Smooth muscle cell (in vitro differentiated cells): ENCODE results near the gene NEK1. TPM values are rescaled to one million over a fixed set of nuclear protein-coding genes. Genes with fewer than 3 reads are reported as not detected.
"Not testable (repeated sequence)": the region's sequence is repeated elsewhere in the genome, so short reads cannot be mapped to it uniquely, and the experiment has no call there.

Experiments
- DNase-seq: peaks from one replicate; lab custom pipeline; 2025; ENCODE audit not compliant: unreplicated experiment; lab: John Stamatoyannopoulos, UW
- H2AFZ ChIP-seq: fragments of 200-600 bp; sonication (generic); 2 replicates; pipeline ENCODE4 v1.6.0; 2016; ENCODE audit warnings: antibody characterized with exemption, low read depth, mild to moderate bottlenecking
- H3F3A ChIP-seq: fragments of 200-600 bp; sonication (generic); 2 replicates; pipeline ENCODE4 v1.6.0; 2017; ENCODE audit warnings: antibody characterized with exemption, low read depth
- H3K27ac ChIP-seq: fragments of 200-600 bp; sonication (generic); 2 replicates; pipeline ENCODE4 v1.5.1; 2016; ENCODE audit warnings: low read depth, mild to moderate bottlenecking
- H3K27me3 ChIP-seq: fragments of 200-600 bp; sonication (generic); 2 replicates; pipeline ENCODE4 v1.6.1; 2016; ENCODE audit warnings: low read depth, mild to moderate bottlenecking
- H3K36me3 ChIP-seq: fragments of 200-600 bp; sonication (generic); 2 replicates; pipeline ENCODE4 v1.5.1; 2016; ENCODE audit warnings: low read depth
- H3K4me1 ChIP-seq: fragments of 200-600 bp; sonication (generic); 2 replicates; pipeline ENCODE4 v1.5.1; 2016; ENCODE audit warnings: low read depth
- H3K4me2 ChIP-seq: fragments of 200-600 bp; sonication (generic); 2 replicates; pipeline ENCODE4 v1.6.0; 2016; ENCODE audit warnings: mild to moderate bottlenecking
- H3K4me3 ChIP-seq: fragments of 200-600 bp; sonication (generic); 2 replicates; pipeline ENCODE4 v1.5.1; 2016; ENCODE audit warnings: mild to moderate bottlenecking
- H3K79me2 ChIP-seq: fragments of 200-600 bp; sonication (generic); 2 replicates; pipeline ENCODE4 v1.6.0; 2016; ENCODE audit warnings: low read depth, mild to moderate bottlenecking
- H3K9ac ChIP-seq: fragments of 200-600 bp; sonication (generic); 2 replicates; pipeline ENCODE4 v1.6.0; 2016; ENCODE audit warnings: low read depth
- H3K9me3 ChIP-seq: fragments of 200-600 bp; sonication (generic); replicated peaks from 2 replicates; pipeline ENCODE4 v1.5.1; 2016; ENCODE audit warnings: low read depth
- H4K20me1 ChIP-seq: fragments of 200-600 bp; sonication (generic); 2 replicates; pipeline ENCODE4 v1.6.0; 2016; ENCODE audit warnings: low read depth
- CTCF ChIP-seq: fragments of 200-600 bp; sonication (generic); IDR thresholded peaks from 2 replicates; pipeline ENCODE4 v1.5.1; 2017; ENCODE audit warnings: borderline replicate concordance, mild to moderate bottlenecking, antibody characterized with exemption; ENCODE audit not compliant: insufficient read depth, poor library complexity, severe bottlenecking
- WGBS: methylation state at CpG from one replicate; pipeline ENCODE4 v1.1.7; 2016; ENCODE audit warnings: low lambda C conversion rate; 5-methylcytosine and 5-hydroxymethylcytosine counted together
- polyA plus RNA-seq: library from polyadenylated mRNA; unstranded; fragments of >200 nt; fragmentation: Nextera tagmentation; extraction: Ambion mirVana; gene quantifications from 2 replicates; pipeline ENCODE4 v1.2.1, GENCODE V29; 2016
- total RNA-seq: library from RNA; depleted of rRNA; stranded (reverse); fragments of >200 nt; gene quantifications from 2 replicates; pipeline ENCODE4 v1.2.3, GENCODE V29; 2014

The NEK1 gene
- total and polyA plus RNA-seq, 2 experiments from 2014 or later = 10.5 to 11.8 TPM

- 96% methylated on average over 5 of the region's 5 CpGs for WGBS
- H3K4me1 ChIP-seq = peaks cover 18% of the 10 kb centered on the region
- H3F3A ChIP-seq = peaks cover 6% of the 10 kb centered on the region
- H3K4me2 ChIP-seq = no peak overlapping the region
- no peak overlapping the region for H3K27ac ChIP-seq
- H3K79me2 ChIP-seq = peaks cover 100% of the 10 kb centered on the region
- no peak for DNase-seq
- no peaks in the 10 kb centered on the region for H3K27me3 ChIP-seq
- H3K4me3 ChIP-seq = no peak overlapping the region
- H2AFZ ChIP-seq = no peak overlapping the region
- peaks cover 25% of the 10 kb centered on the region for H4K20me1 ChIP-seq
- no peaks in the 10 kb centered on the region for H3K9me3 ChIP-seq
- no peak overlapping the region for H3K9ac ChIP-seq
- no peaks in the 10 kb centered on the region for H3K36me3 ChIP-seq
- no peak for TF ChIP-seq CTCF
Measured at GRCh38 chr4:169625886-169626285, 13.5 kb upstream of the NEK1 start.

GRCh38 chr4:169624012-169624411 lies 11.6 kb upstream of the NEK1 start:
- H3K36me3 ChIP-seq, H3F3A ChIP-seq, H2AFZ ChIP-seq, H3K4me2 ChIP-seq, H3K4me3 ChIP-seq, H3K9ac ChIP-seq, DNase-seq, H3K27me3 ChIP-seq, H3K9me3 ChIP-seq, H3K27ac ChIP-seq: not testable (repeated sequence)
- peaks cover 20% of the 10 kb centered on the region for H4K20me1 ChIP-seq
- H3K79me2 ChIP-seq = peaks cover 85% of the 10 kb centered on the region
- WGBS = 99% methylated on average over 6 of the region's 6 CpGs
- peaks cover 25% of the 10 kb centered on the region for H3K4me1 ChIP-seq

- Histone ChIP-seq H3F3A (peaks cover 10% of the 10 kb centered on the region), H3K27ac (peak overlapping the region; percentile 95), H3K4me3 (peak overlapping the region; percentile 73), H3K9me3 (no peaks in the 10 kb centered on the region), H3K79me2 (peaks cover 71% of the 10 kb centered on the region), H3K27me3 (no peaks in the 10 kb centered on the region), H3K4me2 (peak overlapping the region; percentile 82), H3K4me1 (peaks cover 25% of the 10 kb centered on the region), H4K20me1 (peaks cover 14% of the 10 kb centered on the region), H3K9ac (peak overlapping the region; percentile 96), H2AFZ (no peak overlapping the region), H3K36me3 (no peaks in the 10 kb centered on the region)
- DNase-seq = no peak
- TF ChIP-seq CTCF = no peak
- 51% methylated on average over 4 of the region's 4 CpGs for WGBS
Measured at GRCh38 chr4:169622566-169622965, 10.2 kb upstream of the NEK1 start.

- peaks cover 25% of the 10 kb centered on the region for H3K4me1 ChIP-seq
- H3K27me3 ChIP-seq = no peaks in the 10 kb centered on the region
- no peak for TF ChIP-seq CTCF
- H3K27ac ChIP-seq = peak overlapping the region; percentile 95
- WGBS = 11% methylated on average over 6 of the region's 6 CpGs
- DNase-seq = no peak
- peak overlapping the region; percentile 96 for H3K9ac ChIP-seq
- H3K4me3 ChIP-seq = peak overlapping the region; percentile 73
- H4K20me1 ChIP-seq = peaks cover 13% of the 10 kb centered on the region
- peak overlapping the region; percentile 82 for H3K4me2 ChIP-seq
- peaks cover 10% of the 10 kb centered on the region for H3F3A ChIP-seq
- no peak overlapping the region for H2AFZ ChIP-seq
- no peaks in the 10 kb centered on the region for H3K36me3 ChIP-seq
- H3K79me2 ChIP-seq = peaks cover 64% of the 10 kb centered on the region
- no peaks in the 10 kb centered on the region for H3K9me3 ChIP-seq
Measured at GRCh38 chr4:169621731-169622492, 9.5 kb upstream of the NEK1 start.
